Activated CD4-positive, alpha-beta memory T cell treated with anti-CD3 and anti-CD28 coated beads for 36 hours (primary cell): ENCODE results near the gene KCNC4. TPM values are rescaled to one million over a fixed set of nuclear protein-coding genes. Genes with fewer than 3 reads are reported as not detected.
A peak's percentile ranks its signal among the peaks of the same experiment; 100 is the strongest.

Source experiments
- CTCF ChIA-PET: fragments of 350-600 bp; sonication (Branson Sonifier 250); formaldehyde crosslinking; loops from one replicate; lab custom pipeline; 2021; ENCODE audit warnings: antibody characterized with exemption, inconsistent platforms; lab: Charles Lee
- POLR2A ChIA-PET: fragments of 350-600 bp; sonication (Branson Sonifier 250); formaldehyde crosslinking; loops from one replicate; lab custom pipeline; 2021; ENCODE audit warnings: antibody characterized with exemption; lab: Charles Lee
- DNase-seq: peaks from one replicate; pipeline ENCODE4 v3.0.0-alpha.2; 2020
- H3K27ac Mint-ChIP-seq: one replicate; pipeline ENCODE4 v1.8.0; 2021; ENCODE audit warnings: mixed read lengths
- H3K27me3 Mint-ChIP-seq: one replicate; pipeline ENCODE4 v1.8.0; 2021; ENCODE audit warnings: mixed read lengths
- H3K36me3 Mint-ChIP-seq: one replicate; pipeline ENCODE4 v1.8.0; 2021; ENCODE audit warnings: mixed read lengths
- H3K4me1 Mint-ChIP-seq: one replicate; pipeline ENCODE4 v1.8.0; 2021; ENCODE audit warnings: low read depth, mixed read lengths
- H3K4me3 Mint-ChIP-seq: one replicate; pipeline ENCODE4 v1.8.0; 2021; ENCODE audit warnings: mild to moderate bottlenecking, mixed read lengths
- H3K9me3 Mint-ChIP-seq: one replicate; pipeline ENCODE4 v1.8.0; 2021; ENCODE audit warnings: mixed read lengths
- intact Hi-C: fragments of 100-400 bp; cut with micrococcal nuclease; formaldehyde crosslinking; loops from one replicate; pipeline ENCODE4 v1.15.1; 2023
- total RNA-seq, 2 experiments: library from RNA; stranded (reverse); gene quantifications; one replicate each; pipeline ENCODE4 v1.2.3, GENCODE V29; 2021

KCNC4 gene
- total RNA-seq, 2 experiments from 2014 or later: 15.0 to 15.1 TPM

- CTCF ChIA-PET: interaction anchor here (0.8 to 19.7 kb wide), 6 partner anchors 10 to 292 kb away, joined by 3 to 920 read pairs (median 94); partner anchors contain the start of gene RBM15
- Mint-ChIP-seq H3K27me3 (no peaks in the 10 kb centered on the region), H3K9me3 (no peaks in the 10 kb centered on the region), H3K4me1 (peaks cover 29% of the 10 kb centered on the region), H3K27ac (no peak overlapping the region), H3K4me3 (no peak overlapping the region), H3K36me3 (no peaks in the 10 kb centered on the region)
- POLR2A ChIA-PET: no interaction called here
- intact Hi-C loops: no loop called here
- DNase-seq: no peak
Measured at GRCh38 chr1:110205156-110205555, 5.0 kb upstream of the KCNC4 start.

- H3K27ac Mint-ChIP-seq: no peak overlapping the region
- H3K36me3 Mint-ChIP-seq: no peaks in the 10 kb centered on the region
- CTCF ChIA-PET: interaction anchor here (0.8 to 19.7 kb wide), 11 partner anchors 8 to 302 kb away, joined by 3 to 920 read pairs (median 65); partner anchors contain the start of gene RBM15
- POLR2A ChIA-PET: no interaction called here
- H3K4me3 Mint-ChIP-seq: no peak overlapping the region
- no peaks in the 10 kb centered on the region for H3K27me3 Mint-ChIP-seq
- no peak for DNase-seq
- peaks cover 29% of the 10 kb centered on the region for H3K4me1 Mint-ChIP-seq
- H3K9me3 Mint-ChIP-seq: no peaks in the 10 kb centered on the region
- intact Hi-C loops: loop anchor here (2.0 kb wide), 1 partner anchor 57 kb away; no protein-coding TSS in a partner anchor
Measured at GRCh38 chr1:110205591-110206155, 4.4 kb upstream of the KCNC4 start.

DNA sequence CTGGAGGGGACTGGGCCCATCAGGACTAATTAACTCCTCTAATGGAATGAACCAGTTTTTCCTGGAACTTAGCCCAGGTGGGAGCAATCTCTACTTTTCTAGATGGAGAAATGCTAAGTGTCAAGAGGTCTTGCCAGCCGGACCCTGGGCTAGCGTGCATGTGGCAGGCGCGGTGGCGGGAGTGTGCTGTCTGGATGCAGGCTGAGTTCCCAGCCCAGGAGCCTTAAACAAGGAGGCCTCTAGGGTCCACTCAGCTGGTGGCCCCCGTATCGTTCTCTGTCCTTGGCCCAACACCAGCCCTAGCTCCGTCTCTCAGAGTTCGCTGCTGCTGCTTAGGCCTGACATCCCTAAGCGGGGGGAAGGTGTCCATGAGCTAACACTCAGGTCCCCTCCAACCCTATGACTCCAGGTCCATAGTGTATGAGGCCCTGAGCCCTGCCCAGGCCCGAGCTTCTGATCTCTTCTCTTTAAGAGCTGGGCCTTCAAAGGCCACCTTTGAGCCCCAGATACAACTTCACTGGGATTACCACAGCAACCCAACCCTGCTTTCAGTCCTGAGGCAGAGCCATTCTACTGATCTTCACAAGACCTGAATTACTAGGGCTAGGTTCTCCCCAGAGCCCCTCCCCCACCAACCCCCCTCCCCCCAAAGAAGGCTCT, 3.7 kb upstream of the KCNC4 start:
- no peaks in the 10 kb centered on the region for H3K27me3 Mint-ChIP-seq
- H3K27ac Mint-ChIP-seq: no peak overlapping the region
- POLR2A ChIA-PET: interaction anchor here (1.1 kb wide), 1 partner anchor 111 kb away, joined by 4 read pairs; no protein-coding TSS in a partner anchor
- no peak for DNase-seq
- CTCF ChIA-PET: interaction anchor here (0.9 to 19.7 kb wide), 20 partner anchors 9 to 302 kb away, joined by 3 to 920 read pairs (median 17); partner anchors contain the start of gene RBM15
- no peaks in the 10 kb centered on the region for H3K36me3 Mint-ChIP-seq
- no peaks in the 10 kb centered on the region for H3K9me3 Mint-ChIP-seq
- no peak overlapping the region for H3K4me3 Mint-ChIP-seq
- intact Hi-C loops: loop anchor here (2.0 kb wide), 1 partner anchor 56 kb away; no protein-coding TSS in a partner anchor
- peaks cover 31% of the 10 kb centered on the region for H3K4me1 Mint-ChIP-seq

GRCh38 chr1:110207831-110208230, 2.3 kb upstream of the KCNC4 start:
- H3K36me3 Mint-ChIP-seq: peaks cover 4% of the 10 kb centered on the region
- H3K4me1 Mint-ChIP-seq: peaks cover 36% of the 10 kb centered on the region
- H3K27me3 Mint-ChIP-seq: no peaks in the 10 kb centered on the region
- intact Hi-C loops: loop anchor here (1.0 to 2.0 kb wide), 3 partner anchors 55 to 252 kb away; no protein-coding TSS in a partner anchor
- no peak overlapping the region for H3K27ac Mint-ChIP-seq
- H3K9me3 Mint-ChIP-seq: no peaks in the 10 kb centered on the region
- no peak overlapping the region for H3K4me3 Mint-ChIP-seq
- peak; percentile 84 for DNase-seq
- POLR2A ChIA-PET: interaction anchor here (0.7 to 3.1 kb wide), 6 partner anchors 103 to 305 kb away, joined by 3 to 9 read pairs (median 4); no protein-coding TSS in a partner anchor
- CTCF ChIA-PET: interaction anchor here (0.5 to 19.7 kb wide), 68 partner anchors 8 to 579 kb away, joined by 3 to 920 read pairs (median 5); partner anchors contain the start of genes LAMTOR5 and RBM15

DNA sequence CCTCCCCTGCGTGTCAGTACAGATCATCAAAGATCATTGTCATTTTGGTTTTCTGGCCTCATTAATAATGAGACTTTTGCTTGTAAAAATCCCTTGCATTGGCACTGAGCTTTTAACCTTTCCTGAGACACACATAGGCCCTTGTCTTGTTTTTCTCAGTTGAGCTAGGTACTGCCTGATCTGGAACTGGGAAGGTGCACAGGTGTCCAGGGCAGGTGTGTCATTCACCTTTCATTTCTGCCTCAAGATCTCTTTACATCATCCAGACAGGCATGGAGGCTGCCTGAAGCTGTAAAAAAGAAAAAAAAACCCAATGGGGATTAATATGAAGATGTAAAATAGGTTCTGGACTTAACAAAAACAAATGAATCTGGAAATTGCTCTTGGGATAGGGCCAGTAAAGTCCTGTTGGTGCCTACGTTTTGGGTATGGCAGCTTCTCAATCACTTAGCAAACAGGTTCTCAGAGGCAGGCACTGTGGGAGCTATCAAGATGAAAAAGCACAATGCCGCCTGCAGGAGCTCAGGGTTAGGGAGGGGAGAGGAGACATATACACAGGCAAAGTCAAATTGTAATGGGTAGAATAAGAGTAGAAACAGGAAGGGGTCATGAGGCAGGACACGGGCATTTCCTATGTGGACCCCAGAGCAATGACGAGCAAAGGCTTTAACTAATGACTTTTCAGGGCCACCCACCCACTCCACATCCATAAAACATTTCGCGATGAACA, 1.0 kb upstream of the KCNC4 start:
- POLR2A ChIA-PET: interaction anchor here (2.1 to 3.1 kb wide), 3 partner anchors 101 to 130 kb away, joined by 9 to 16 read pairs (median 9); partner anchors contain the start of gene RBM15
- H3K4me1 Mint-ChIP-seq: peaks cover 39% of the 10 kb centered on the region

DNA sequence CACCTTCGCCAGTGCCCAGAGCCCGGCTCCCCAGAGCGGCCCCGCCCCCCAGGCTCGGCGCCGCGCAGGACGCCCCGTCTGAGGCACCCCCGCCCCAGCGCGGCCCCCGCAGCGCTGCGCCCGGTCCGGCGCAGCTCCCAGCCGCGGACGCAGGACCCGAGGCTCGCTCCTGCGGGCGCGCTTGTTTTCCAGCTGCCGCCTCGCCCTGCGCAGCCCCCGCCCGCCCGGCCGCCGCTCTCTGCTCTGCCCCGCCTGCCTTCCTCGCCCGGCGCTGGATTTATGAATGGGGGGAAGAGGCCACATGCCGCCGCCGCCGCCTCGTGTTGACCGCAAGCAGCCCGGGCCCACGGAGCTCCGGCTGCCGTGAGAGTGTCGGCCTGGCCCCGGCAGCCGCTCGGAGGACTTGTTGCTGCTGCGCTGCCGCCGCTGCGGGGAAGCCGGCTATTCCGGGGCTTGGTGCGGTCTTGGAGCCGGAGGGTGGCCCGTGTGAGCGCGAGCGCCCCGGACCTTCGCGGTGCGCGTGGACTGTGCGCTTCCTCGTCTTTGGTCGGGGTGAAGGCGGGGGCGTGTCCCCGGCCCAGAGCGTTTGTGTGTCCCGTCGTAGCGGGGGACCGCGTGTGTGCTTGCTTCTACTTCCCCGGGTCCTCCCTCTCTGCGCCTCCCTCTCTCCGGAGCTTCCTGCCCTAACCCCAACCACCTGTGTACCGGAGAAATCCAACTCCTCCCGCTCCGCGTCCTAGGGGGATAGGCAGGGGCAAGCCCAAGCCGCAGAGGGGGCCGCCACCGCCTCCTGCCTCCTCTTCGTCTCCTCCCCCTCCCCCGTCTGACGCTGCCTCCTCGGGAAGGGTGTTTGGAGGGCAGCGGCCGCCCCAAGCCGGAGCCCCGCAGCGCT, 736 bp downstream of the KCNC4 start:
- intact Hi-C loops: loop anchor here (1.0 to 10.0 kb wide), 3 partner anchors 127 to 424 kb away; partner anchors contain the start of gene LAMTOR5
- H3K27me3 Mint-ChIP-seq: no peaks in the 10 kb centered on the region
- no peaks in the 10 kb centered on the region for H3K9me3 Mint-ChIP-seq
- ChIA-PET CTCF (interaction anchor here (1.4 to 19.7 kb wide), 5 partner anchors 8 to 250 kb away, joined by 4 to 920 read pairs (median 98); partner anchors contain the start of gene RBM15), POLR2A (interaction anchor here (0.8 to 2.9 kb wide), 5 partner anchors 26 to 128 kb away, joined by 3 to 16 read pairs (median 4); partner anchors contain the start of gene RBM15)
- DNase-seq: peak; percentile 70
- peaks cover 56% of the 10 kb centered on the region for H3K4me1 Mint-ChIP-seq
- peak overlapping the region; percentile 84 for H3K27ac Mint-ChIP-seq
- peak overlapping the region; percentile 88 for H3K4me3 Mint-ChIP-seq
- H3K36me3 Mint-ChIP-seq: peaks cover 5% of the 10 kb centered on the region

More for the DNA sequence above, 1.0 kb upstream of the KCNC4 start:
- intact Hi-C loops: no loop called here
- H3K4me3 Mint-ChIP-seq: peak overlapping the region; percentile 77
- peak overlapping the region; percentile 78 for H3K27ac Mint-ChIP-seq
- peaks cover 5% of the 10 kb centered on the region for H3K36me3 Mint-ChIP-seq
- DNase-seq: no peak
- CTCF ChIA-PET: interaction anchor here (0.6 to 19.7 kb wide), 28 partner anchors 7 to 287 kb away, joined by 3 to 920 read pairs (median 8); partner anchors contain the start of gene RBM15
- H3K27me3 Mint-ChIP-seq: no peaks in the 10 kb centered on the region
- H3K9me3 Mint-ChIP-seq: no peaks in the 10 kb centered on the region

- ChIA-PET POLR2A (interaction anchor here (1.3 to 2.9 kb wide), 3 partner anchors 24 to 127 kb away, joined by 3 to 16 read pairs (median 7); partner anchors contain the start of gene RBM15), CTCF (interaction anchor here (1.1 to 19.7 kb wide), 5 partner anchors 9 to 249 kb away, joined by 3 to 920 read pairs (median 5); partner anchors contain the start of gene RBM15)
- H3K9me3 Mint-ChIP-seq: no peaks in the 10 kb centered on the region
- no peaks in the 10 kb centered on the region for H3K27me3 Mint-ChIP-seq
- H3K4me3 Mint-ChIP-seq: peak overlapping the region; percentile 88
- peaks cover 5% of the 10 kb centered on the region for H3K36me3 Mint-ChIP-seq
- intact Hi-C loops: loop anchor here (2.0 to 10.0 kb wide), 2 partner anchors 195 to 423 kb away; partner anchors contain the start of gene LAMTOR5
- peak; percentile 66 for DNase-seq
- peaks cover 64% of the 10 kb centered on the region for H3K4me1 Mint-ChIP-seq
- peak overlapping the region; percentile 84 for H3K27ac Mint-ChIP-seq
Measured at GRCh38 chr1:110211496-110212168, 1.5 kb downstream of the KCNC4 start.

- H3K9me3 Mint-ChIP-seq: no peaks in the 10 kb centered on the region
- DNase-seq: peak; percentile 15
- intact Hi-C loops: loop anchor here (10.0 kb wide), 1 partner anchor 422 kb away; no protein-coding TSS in a partner anchor
- ChIA-PET POLR2A (interaction anchor here (1.3 to 2.9 kb wide), 3 partner anchors 24 to 126 kb away, joined by 3 to 16 read pairs (median 7); partner anchors contain the start of gene RBM15), CTCF (interaction anchor here (1.1 to 19.7 kb wide), 6 partner anchors 10 to 248 kb away, joined by 3 to 920 read pairs (median 4); partner anchors contain the start of gene RBM15)
- H3K27me3 Mint-ChIP-seq: no peaks in the 10 kb centered on the region
- H3K4me1 Mint-ChIP-seq: peaks cover 69% of the 10 kb centered on the region
- H3K27ac Mint-ChIP-seq: peak overlapping the region; percentile 3
- peak overlapping the region; percentile 73 for H3K4me3 Mint-ChIP-seq
- peaks cover 5% of the 10 kb centered on the region for H3K36me3 Mint-ChIP-seq
Measured at GRCh38 chr1:110212169-110213142, 2.3 kb downstream of the KCNC4 start.

DNA sequence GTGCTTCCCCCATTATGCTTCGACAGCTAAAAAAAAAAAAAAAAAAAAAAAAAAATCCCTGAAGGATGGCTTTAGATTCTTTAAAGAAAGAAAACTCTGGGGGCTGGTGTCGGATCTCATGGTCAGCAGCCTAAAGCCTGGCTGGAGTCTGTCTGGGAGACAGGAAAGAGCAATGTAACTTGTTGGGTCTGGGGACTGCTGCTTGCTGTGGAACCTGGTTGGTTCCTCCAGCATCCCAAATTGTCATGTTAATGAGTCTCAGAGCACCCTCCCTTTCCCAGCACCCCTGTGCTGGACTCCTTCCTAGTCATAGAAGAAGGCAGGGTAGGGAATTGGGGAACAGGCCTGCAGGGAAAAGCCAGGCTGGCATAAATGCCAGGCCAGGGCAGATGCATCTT, 3.0 kb downstream of the KCNC4 start:
- no peak overlapping the region for H3K27ac Mint-ChIP-seq
- no peaks in the 10 kb centered on the region for H3K27me3 Mint-ChIP-seq
- ChIA-PET CTCF (interaction anchor here (1.3 to 19.7 kb wide), 4 partner anchors 10 to 124 kb away, joined by 4 to 920 read pairs (median 10); no protein-coding TSS in a partner anchor), POLR2A (interaction anchor here (1.8 to 2.9 kb wide), 2 partner anchors 23 to 125 kb away, joined by 7 to 16 read pairs; partner anchors contain the start of gene RBM15)
- peak overlapping the region; percentile 73 for H3K4me3 Mint-ChIP-seq
- intact Hi-C loops: loop anchor here (10.0 kb wide), 1 partner anchor 422 kb away; no protein-coding TSS in a partner anchor
- peaks cover 71% of the 10 kb centered on the region for H3K4me1 Mint-ChIP-seq
- DNase-seq: no peak
- H3K9me3 Mint-ChIP-seq: no peaks in the 10 kb centered on the region
- H3K36me3 Mint-ChIP-seq: peaks cover 5% of the 10 kb centered on the region
